ENCODE data around the gene FXYD7.

Gene FXYD7

GRCh38 chr19:35112995-35113688 is 29.9 kb upstream of the FXYD7 start:
- no peak for DNase-seq

GRCh38 chr19:35114353-35115176 is 28.5 kb upstream of the FXYD7 start:
- DNase-seq = no peak

GRCh38 chr19:35115177-35115951 is 27.7 kb upstream of the FXYD7 start, which contains the start of gene FXYD3:
FXYD3 (plus strand) TSS chr19:35115823; CDS start chr19:35119377, 3,554 bp downstream.
- no peak for DNase-seq

GRCh38 chr19:35116072-35116801 is 26.8 kb upstream of the FXYD7 start:
- no peak for DNase-seq

- no peak for DNase-seq
Observed at GRCh38 chr19:35117116-35117515, 25.9 kb upstream of the FXYD7 start.

GRCh38 chr19:35117799-35118198 is 25.3 kb upstream of the FXYD7 start:
- no peak for DNase-seq

GRCh38 chr19:35118268-35119020 is 24.6 kb upstream of the FXYD7 start:
- no peak for DNase-seq

GRCh38 chr19:35119091-35119490 is 24.0 kb upstream of the FXYD7 start:
- DNase-seq = no peak

- DNase-seq = no peak
Observed at GRCh38 chr19:35119578-35120155, 23.4 kb upstream of the FXYD7 start.

GRCh38 chr19:35120492-35120891 is 22.6 kb upstream of the FXYD7 start:
- no peak for DNase-seq

GRCh38 chr19:35120898-35121297 is 22.2 kb upstream of the FXYD7 start:
- DNase-seq = no peak

- no peak for DNase-seq
Observed at GRCh38 chr19:35122687-35123551, 20.1 kb upstream of the FXYD7 start.

- DNase-seq = no peak
Observed at GRCh38 chr19:35123573-35123972, 19.5 kb upstream of the FXYD7 start.

- no peak for DNase-seq
Observed at GRCh38 chr19:35124098-35125060, 18.7 kb upstream of the FXYD7 start.

GRCh38 chr19:35125270-35125717 is 17.8 kb upstream of the FXYD7 start:
- no peak for DNase-seq

- no peak for DNase-seq
Observed at GRCh38 chr19:35125749-35126623, 17.1 kb upstream of the FXYD7 start.

GRCh38 chr19:35126624-35126959 is 16.5 kb upstream of the FXYD7 start:
- DNase-seq = no peak

- no peak for DNase-seq
Observed at GRCh38 chr19:35127871-35128270, 15.2 kb upstream of the FXYD7 start.
